ENCODE data around the gene RET.
"Not testable (repeated sequence)": the region's sequence is repeated elsewhere in the genome, so short reads cannot be mapped to it uniquely, and the experiment has no call there.

The RET gene

DNA sequence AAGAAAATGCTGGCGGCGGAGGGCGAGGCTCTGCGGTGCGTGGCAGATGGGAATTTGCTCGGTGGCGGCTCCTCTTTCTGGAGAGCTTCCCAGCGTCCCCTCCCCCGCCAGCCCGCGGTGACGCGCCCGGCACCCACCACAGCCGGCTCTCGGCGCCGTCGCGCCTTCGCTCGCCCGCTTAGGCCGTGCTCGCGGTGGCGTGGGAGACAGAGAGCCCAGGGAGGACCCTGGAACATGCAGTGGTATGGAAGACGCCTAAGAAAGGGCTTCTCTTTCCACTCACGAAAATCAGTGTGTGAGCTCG, 60.8 kb downstream of the RET start:
- TF ChIP-seq CTCF (IDR thresholded peaks at IDR 0.05; ENCODE audit: low read depth, low read length) = no peak
- DNase-seq (ENCODE audit: low read depth in 2 of 2) = peak; percentile 69 to 76
- peak overlapping the region; percentile 70 to 86 for H3K4me3 ChIP-seq (replicated peaks in 1 of 2; ENCODE audit: low read depth in 2 of 2, low read length in 2 of 2)

GRCh38 chr10:43138021-43138756, 61.3 kb downstream of the RET start, which contains the start of gene CSGALNACT2:
Gene CSGALNACT2 (plus strand): TSS chr10:43138445. CDS start chr10:43155150, 16,705 bp downstream.
- TF ChIP-seq CTCF (IDR thresholded peaks at IDR 0.05; ENCODE audit: low read depth, low read length) = no peak
- peak within 1 kb of the TSS; percentile 78 to 86 for H3K4me3 ChIP-seq (replicated peaks in 1 of 2; ENCODE audit: low read depth in 2 of 2, low read length in 2 of 2)
- DNase-seq (ENCODE audit: low read depth in 2 of 2) = peak; percentile 89 to 90

- peak overlapping the region; percentile 78 to 86 for H3K4me3 ChIP-seq (replicated peaks in 1 of 2; ENCODE audit: low read depth in 2 of 2, low read length in 2 of 2)
- no peak for TF ChIP-seq CTCF (IDR thresholded peaks at IDR 0.05; ENCODE audit: low read depth, low read length)
- peak; percentile 36 to 57 for DNase-seq (ENCODE audit: low read depth in 2 of 2)
Measured at GRCh38 chr10:43138757-43139241, 61.9 kb downstream of the RET start.

DNA sequence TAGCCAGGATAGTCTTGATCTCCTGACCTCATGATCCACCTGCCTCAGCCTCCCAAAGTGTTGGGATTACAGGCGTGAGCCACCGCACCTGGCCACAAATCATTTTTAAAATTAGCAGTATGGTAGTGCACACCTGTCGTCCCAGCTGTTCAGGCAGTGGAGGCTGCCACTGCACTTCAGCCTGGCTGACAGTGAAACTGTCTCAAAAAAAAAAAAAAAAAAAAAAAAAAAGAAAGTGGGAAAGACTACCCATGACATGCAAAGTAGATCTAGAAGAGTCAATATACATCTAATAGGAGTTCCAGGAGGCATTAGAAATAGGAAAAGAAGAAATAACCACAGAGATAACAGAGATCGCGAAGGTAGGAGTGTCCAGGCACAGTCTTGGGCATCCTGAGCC, 64.6 kb downstream of the RET start:
- no peak for TF ChIP-seq CTCF (IDR thresholded peaks at IDR 0.05; ENCODE audit: low read depth, low read length)
- DNase-seq (ENCODE audit: low read depth in 2 of 2) = no peak
- no peak overlapping the region for H3K4me3 ChIP-seq (replicated peaks in 1 of 2; ENCODE audit: low read depth in 2 of 2, low read length in 2 of 2)

DNA sequence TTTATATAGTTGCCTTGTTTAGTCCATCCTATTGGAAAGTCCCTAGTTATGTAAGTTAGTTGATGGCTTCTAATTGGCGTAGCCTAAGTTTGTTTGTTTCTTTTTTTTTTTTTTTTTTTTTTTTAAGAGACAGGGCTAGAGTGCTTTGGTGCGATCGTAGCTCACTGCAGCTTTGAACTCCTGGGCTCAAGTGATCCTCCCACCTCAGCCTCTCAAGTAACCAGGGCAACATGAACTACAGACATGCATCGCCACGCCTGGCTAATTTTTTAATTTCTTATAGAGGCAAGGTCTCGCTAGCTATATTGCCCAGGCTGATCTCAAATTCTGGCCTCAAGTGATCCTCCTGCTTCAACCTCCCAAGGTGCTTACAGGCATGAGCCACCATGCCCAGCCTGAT, 68.4 kb downstream of the RET start:
- no peak for TF ChIP-seq CTCF (IDR thresholded peaks at IDR 0.05; ENCODE audit: low read depth, low read length)
- DNase-seq (ENCODE audit: low read depth in 2 of 2) = no peak
- no peak overlapping the region for H3K4me3 ChIP-seq (replicated peaks in 1 of 2; ENCODE audit: low read depth in 2 of 2, low read length in 2 of 2)

- not testable (repeated sequence) for H3K4me3 ChIP-seq (replicated peaks in 1 of 2; ENCODE audit: low read depth in 2 of 2, low read length in 2 of 2); DNase-seq (ENCODE audit: low read depth in 2 of 2)
Measured at GRCh38 chr10:43145936-43146335, 69.1 kb downstream of the RET start.

GRCh38 chr10:43151371-43151770, 74.5 kb downstream of the RET start:
- H3K4me3 ChIP-seq (replicated peaks in 1 of 2; ENCODE audit: low read depth in 2 of 2, low read length in 2 of 2) = no peak overlapping the region
- DNase-seq (ENCODE audit: low read depth in 2 of 2) = peak in 1 of 2 donors; percentile 57
- no peak for TF ChIP-seq CTCF (IDR thresholded peaks at IDR 0.05; ENCODE audit: low read depth, low read length)
